Transverse colon (tissue), 3 donors: Measurements from ENCODE around the gene LYSMD2.

Experiments
- CTCF ChIP-seq, 5 experiments: fragments of 200-600 bp in 3 of 5; fragments of 450-650 bp in 2 of 5; sonication (generic) in 3 of 5; IDR thresholded peaks; 1 replicate in 2 of 5; 2 replicates in 3 of 5; pipeline ENCODE4 v1.5.1; 2016 to 2017; ENCODE audit warnings: antibody characterized with exemption in 5 of 5, inconsistent platforms in 3 of 5, mild to moderate bottlenecking in 2 of 5, moderate library complexity in 1 of 5
- POLR2A ChIP-seq: fragments of 450-650 bp; IDR thresholded peaks from one replicate; pipeline ENCODE4 v1.6.1; 2016; ENCODE audit warnings: antibody characterized with exemption, mild to moderate bottlenecking, moderate library complexity

DNA sequence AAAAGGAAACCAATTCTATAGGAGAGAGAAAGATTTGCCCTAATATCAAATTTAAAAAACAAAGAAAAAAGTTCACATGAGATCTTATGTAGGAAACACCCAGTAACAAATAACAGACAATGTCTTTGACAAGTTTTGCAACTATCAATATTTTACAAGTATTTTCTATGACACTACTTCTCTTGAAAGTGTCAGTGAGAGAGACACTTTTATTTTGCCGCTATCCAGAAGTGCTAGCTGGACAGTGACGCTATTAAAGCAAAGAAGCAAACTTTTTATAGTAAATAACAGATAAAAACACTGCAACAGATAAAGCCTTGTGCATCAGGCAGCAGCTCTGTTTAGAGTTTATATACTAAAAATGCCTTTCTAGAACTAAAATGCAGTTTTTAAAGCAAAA is 13.3 kb downstream of the LYSMD2 start:
- TF ChIP-seq CTCF (IDR thresholded peaks at IDR 0.05) (no peak), POLR2A (no peak)
